HG03460 (cell line): ENCODE measurements around the gene SLC22A31.

ENCODE experiments used
- ATAC-seq: cut with Tn5 transposase; IDR thresholded peaks from one replicate; pipeline ENCODE4 v1.9.1; 2021; ENCODE audit not compliant: unreplicated experiment

Gene SLC22A31

DNA sequence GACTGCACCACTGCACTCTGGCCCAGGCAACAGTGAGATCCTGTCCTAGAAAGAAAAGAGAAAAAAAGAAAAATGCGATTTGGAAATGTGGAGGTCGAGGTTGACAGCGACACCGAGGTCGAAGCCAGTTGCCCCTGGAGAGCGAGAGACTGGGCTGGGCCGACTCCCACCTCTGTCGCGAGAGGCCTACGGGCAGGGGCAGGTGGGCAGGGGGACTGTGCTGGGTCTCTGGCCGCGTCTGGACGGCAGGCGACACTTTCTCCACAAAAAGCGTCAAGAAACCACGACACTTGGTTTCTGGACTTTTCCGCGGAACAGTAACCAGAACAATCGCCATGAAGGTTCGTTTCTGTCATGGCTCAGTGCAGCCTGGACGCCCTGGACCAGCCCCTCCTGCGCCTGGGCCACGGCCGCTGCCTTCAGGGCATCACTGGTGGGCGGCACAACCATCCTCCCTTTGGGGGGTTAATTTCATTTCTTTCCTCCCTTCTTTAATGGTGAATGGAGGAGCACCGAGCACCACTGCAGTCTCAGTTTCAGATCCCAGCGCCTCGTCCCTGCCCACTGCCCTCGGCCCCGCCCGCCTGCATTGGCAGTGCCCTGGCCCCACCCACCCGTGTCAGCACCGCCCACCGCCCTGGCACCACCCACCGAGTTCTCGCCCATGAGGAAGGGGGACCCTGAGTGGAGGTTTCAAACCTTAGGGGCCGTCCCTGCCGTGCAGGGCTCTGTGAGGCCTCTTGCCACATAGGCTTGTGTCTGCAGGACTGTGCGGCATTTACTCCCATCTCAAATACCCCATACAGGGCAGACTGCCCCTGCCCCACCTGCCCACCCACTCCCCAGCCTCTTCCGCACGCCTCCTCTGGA lies 47.3 kb downstream of the SLC22A31 start:
- no peak for ATAC-seq

GRCh38 chr16:89150981-89151380 lies 49.4 kb downstream of the SLC22A31 start:
- no peak for ATAC-seq

- ATAC-seq, result no peak
Measured at GRCh38 chr16:89150090-89150835, 50.1 kb downstream of the SLC22A31 start.

GRCh38 chr16:89149386-89149785 lies 51.0 kb downstream of the SLC22A31 start:
- ATAC-seq, result no peak

GRCh38 chr16:89147085-89147817 lies 53.1 kb downstream of the SLC22A31 start:
- ATAC-seq, result no peak

GRCh38 chr16:89146211-89147005 lies 53.9 kb downstream of the SLC22A31 start:
- no peak for ATAC-seq
